Large intestine (tissue), 3 donors: ENCODE measurements around the gene SETBP1. TPM values are rescaled to one million over a fixed set of nuclear protein-coding genes. Genes with fewer than 3 reads are reported as not detected.

Source experiments
- DNase-seq, 2 donors: peaks; one replicate each; pipeline versions ENCODE4 v3.0.0 to v3.0.0-alpha.2; 2013
- H3K27ac ChIP-seq: one replicate; pipeline ENCODE4 v1.5.1; 2013; ENCODE audit warnings: low read length
- H3K27me3 ChIP-seq: 2 replicates; pipeline ENCODE4 v1.6.1; 2013; ENCODE audit warnings: low read length; ENCODE audit not compliant: control insufficient read depth, insufficient read depth
- H3K36me3 ChIP-seq: 2 replicates; pipeline ENCODE4 v1.6.1; 2013; ENCODE audit warnings: low read length; ENCODE audit not compliant: control insufficient read depth, insufficient read depth
- H3K4me1 ChIP-seq: one replicate; pipeline ENCODE4 v1.6.1; 2013; ENCODE audit warnings: low read length; ENCODE audit not compliant: control insufficient read depth, insufficient read depth
- H3K4me3 ChIP-seq: one replicate; pipeline ENCODE4 v1.5.1; 2013; ENCODE audit warnings: low read length
- H3K9me3 ChIP-seq: one replicate; pipeline ENCODE4 v1.6.1; 2013; ENCODE audit warnings: mild to moderate bottlenecking, low read depth, low read length, moderate library complexity; ENCODE audit not compliant: control insufficient read depth
- WGBS: methylation state at CpG from one replicate; pipeline ENCODE4 v1.1.5; 2013; ENCODE audit warnings: low lambda C conversion rate; ENCODE audit not compliant: insufficient coverage; 5-methylcytosine and 5-hydroxymethylcytosine counted together
- polyA plus RNA-seq: library from polyadenylated mRNA; unstranded; fragments of 120-200 nt; gene quantifications from one replicate; pipeline ENCODE4 v1.2.1, GENCODE V29; 2013

The SETBP1 gene
- polyA plus RNA-seq, 1 donor = 6.7 TPM

DNA sequence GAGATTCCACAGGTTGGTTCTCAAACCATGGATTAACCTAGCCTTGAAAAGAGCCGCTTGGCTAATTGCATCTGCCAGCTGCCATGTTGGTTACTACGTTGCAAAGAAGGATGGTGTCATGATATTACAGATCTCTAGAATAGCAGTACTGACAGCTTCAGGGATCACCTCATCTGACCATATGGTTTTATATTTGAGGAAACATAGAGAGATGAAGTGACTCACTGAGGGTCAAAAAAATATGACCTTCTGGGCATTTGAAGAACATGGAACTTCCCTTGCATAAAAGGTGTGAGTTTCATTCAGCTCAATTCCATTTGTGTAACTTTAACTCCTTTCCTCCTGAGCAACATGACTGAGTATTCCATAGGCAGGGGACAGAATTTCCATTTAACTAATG, 242.3 kb downstream of the SETBP1 start:
- Histone ChIP-seq H3K27ac (no peak overlapping the region), H3K4me1 (peaks cover 8% of the 10 kb centered on the region), H3K9me3 (no peaks in the 10 kb centered on the region), H3K36me3 (no peaks in the 10 kb centered on the region), H3K27me3 (no peaks in the 10 kb centered on the region), H3K4me3 (no peak overlapping the region)
- no peak for DNase-seq
- no CpG with 5 or more reads among the region's 2 CpGs for WGBS

DNA sequence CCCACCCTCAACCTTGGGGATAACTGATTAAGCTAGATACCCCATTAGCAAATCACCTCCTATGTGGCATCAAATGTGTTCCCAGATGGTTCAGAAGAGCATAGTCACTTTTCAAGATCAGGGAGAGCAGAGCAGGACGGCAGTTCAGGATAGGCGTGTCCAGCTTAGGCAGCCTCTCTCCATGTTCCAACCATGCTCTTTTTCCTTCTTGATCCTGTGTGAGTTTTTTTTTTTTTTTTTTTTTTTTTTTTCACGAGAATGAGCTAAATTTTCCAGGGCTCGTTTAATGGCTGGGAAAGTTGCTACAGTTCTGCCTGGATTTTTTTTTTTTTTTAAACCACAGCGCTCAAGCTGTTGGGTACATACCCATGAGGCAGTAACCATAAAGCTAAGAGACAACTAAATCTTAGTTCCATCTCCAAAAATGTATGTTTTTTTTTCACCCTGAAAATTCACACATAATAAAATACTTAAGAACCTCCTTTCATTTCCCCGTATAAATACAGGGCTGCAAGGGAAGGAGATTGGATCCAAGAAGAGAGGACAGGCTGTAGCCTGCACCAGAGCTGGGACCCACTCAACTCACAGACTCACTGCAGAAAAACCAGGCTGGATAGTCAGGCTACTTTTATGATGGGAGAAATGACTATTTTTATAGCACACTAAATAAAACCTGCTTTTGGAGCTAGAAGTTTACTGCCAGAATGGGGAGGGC, 244.3 kb downstream of the SETBP1 start:
- Histone ChIP-seq H3K9me3 (no peaks in the 10 kb centered on the region), H3K36me3 (no peaks in the 10 kb centered on the region), H3K4me1 (no peaks in the 10 kb centered on the region), H3K27me3 (no peaks in the 10 kb centered on the region), H3K4me3 (no peak overlapping the region), H3K27ac (no peak overlapping the region)
- DNase-seq = no peak
- 100% methylated on average over 1 of the region's 6 CpGs for WGBS

DNA sequence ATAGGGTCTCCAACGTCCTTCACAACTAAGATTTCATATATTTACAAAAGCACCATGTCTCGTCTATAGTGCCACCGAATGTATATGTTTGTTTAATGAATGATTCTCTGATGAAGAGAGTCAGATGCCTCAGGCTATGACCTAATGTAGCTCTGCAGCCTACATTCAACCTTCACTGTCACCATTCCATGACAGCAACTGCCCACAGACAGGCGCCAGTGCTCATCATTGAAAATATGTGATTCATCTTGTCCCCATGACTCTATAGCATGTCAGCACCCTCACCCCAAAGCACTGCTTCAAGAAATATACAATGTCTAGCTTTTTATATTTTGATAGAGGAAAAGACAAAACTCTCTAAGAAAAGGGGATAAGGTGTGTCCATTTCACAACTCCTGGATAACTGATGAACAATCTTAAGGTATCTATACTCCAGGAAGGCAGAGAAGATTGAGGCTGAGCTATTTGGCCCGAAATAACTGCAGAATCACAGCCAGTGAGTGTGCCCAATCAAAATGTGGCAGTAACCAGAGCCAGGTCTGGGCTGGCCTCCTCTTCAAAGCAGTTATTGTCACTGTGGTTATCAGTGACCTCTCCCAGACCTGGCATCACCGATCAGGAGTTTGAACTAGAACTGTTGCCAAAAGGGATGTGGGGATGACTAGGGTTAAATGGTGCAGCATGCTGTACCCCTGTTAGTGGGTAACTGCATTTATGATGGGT, 246.6 kb downstream of the SETBP1 start:
- DNase-seq = no peak

GRCh38 chr18:44934901-44935300, 254.2 kb downstream of the SETBP1 start:
- no peak overlapping the region for H3K27ac ChIP-seq
- no peak for DNase-seq
- 88% methylated on average over 1 of the region's 2 CpGs for WGBS
- H3K4me3 ChIP-seq = no peak overlapping the region
- peaks cover 16% of the 10 kb centered on the region for H3K4me1 ChIP-seq
- H3K9me3 ChIP-seq = peaks cover 7% of the 10 kb centered on the region
- H3K36me3 ChIP-seq = no peaks in the 10 kb centered on the region
- H3K27me3 ChIP-seq = no peaks in the 10 kb centered on the region

More for the DNA sequence above, 246.6 kb downstream of the SETBP1 start:
- Histone ChIP-seq H3K27me3 (no peaks in the 10 kb centered on the region), H3K36me3 (no peaks in the 10 kb centered on the region), H3K4me1 (no peaks in the 10 kb centered on the region), H3K4me3 (no peak overlapping the region), H3K9me3 (no peaks in the 10 kb centered on the region), H3K27ac (no peak overlapping the region)
- WGBS = 100% methylated on average over 1 of the region's 6 CpGs

GRCh38 chr18:44935455-44935854, 254.8 kb downstream of the SETBP1 start:
- Histone ChIP-seq H3K9me3 (peaks cover 7% of the 10 kb centered on the region), H3K27me3 (no peaks in the 10 kb centered on the region), H3K4me3 (no peak overlapping the region), H3K27ac (no peak overlapping the region), H3K36me3 (no peaks in the 10 kb centered on the region), H3K4me1 (peaks cover 16% of the 10 kb centered on the region)
- no peak for DNase-seq

GRCh38 chr18:44936485-44936884, 255.8 kb downstream of the SETBP1 start:
- no peak for DNase-seq
- no peak overlapping the region for H3K4me3 ChIP-seq
- peaks cover 16% of the 10 kb centered on the region for H3K4me1 ChIP-seq
- no peak overlapping the region for H3K27ac ChIP-seq
- H3K36me3 ChIP-seq = no peaks in the 10 kb centered on the region
- no peaks in the 10 kb centered on the region for H3K27me3 ChIP-seq
- WGBS = 83% methylated on average over 1 of the region's 6 CpGs
- H3K9me3 ChIP-seq = peaks cover 7% of the 10 kb centered on the region

DNA sequence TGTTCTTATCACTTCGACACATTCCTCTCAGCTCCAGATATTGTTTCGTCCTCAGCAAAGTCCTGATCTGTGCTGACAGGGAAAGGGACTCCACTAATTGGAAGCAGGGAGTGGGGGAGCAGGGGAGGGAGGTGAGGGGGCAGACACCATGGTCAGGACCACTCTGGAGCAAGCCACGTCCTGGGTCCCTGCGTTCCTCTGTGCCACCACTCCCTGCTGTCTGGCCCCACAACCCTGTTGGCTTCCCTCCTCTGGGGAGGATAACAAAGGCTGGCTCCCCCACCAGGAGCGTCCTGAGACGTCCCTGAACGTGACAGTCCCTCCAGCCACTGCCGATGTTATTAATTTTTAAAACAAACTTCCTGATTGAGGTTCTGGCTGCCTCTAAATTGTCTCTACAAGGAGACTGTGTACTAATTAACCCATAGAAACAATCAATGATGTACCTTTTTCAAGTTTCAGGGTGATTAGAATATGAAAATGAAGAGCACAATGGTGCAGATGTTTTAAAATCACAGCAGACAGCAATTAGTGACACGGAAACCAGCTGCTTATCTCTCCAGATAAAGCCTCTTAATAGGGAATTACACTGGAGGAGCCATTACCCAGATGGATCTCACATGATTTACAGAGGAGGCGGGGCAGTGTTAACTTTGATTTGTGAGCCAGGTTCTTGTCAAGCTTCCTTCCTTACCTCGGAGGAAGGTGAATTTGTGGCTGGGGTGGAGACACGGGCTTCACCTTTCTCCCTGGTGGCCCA, 257.5 kb downstream of the SETBP1 start:
- H3K4me3 ChIP-seq = peak overlapping the region; percentile 24
- peak overlapping the region; percentile 79 for H3K27ac ChIP-seq
- H3K36me3 ChIP-seq = no peaks in the 10 kb centered on the region
- DNase-seq = peak; percentile 75 to 91
- peaks cover 6% of the 10 kb centered on the region for H3K9me3 ChIP-seq
- WGBS = no CpG with 5 or more reads among the region's 12 CpGs
- H3K27me3 ChIP-seq = no peaks in the 10 kb centered on the region
- peaks cover 16% of the 10 kb centered on the region for H3K4me1 ChIP-seq

DNA sequence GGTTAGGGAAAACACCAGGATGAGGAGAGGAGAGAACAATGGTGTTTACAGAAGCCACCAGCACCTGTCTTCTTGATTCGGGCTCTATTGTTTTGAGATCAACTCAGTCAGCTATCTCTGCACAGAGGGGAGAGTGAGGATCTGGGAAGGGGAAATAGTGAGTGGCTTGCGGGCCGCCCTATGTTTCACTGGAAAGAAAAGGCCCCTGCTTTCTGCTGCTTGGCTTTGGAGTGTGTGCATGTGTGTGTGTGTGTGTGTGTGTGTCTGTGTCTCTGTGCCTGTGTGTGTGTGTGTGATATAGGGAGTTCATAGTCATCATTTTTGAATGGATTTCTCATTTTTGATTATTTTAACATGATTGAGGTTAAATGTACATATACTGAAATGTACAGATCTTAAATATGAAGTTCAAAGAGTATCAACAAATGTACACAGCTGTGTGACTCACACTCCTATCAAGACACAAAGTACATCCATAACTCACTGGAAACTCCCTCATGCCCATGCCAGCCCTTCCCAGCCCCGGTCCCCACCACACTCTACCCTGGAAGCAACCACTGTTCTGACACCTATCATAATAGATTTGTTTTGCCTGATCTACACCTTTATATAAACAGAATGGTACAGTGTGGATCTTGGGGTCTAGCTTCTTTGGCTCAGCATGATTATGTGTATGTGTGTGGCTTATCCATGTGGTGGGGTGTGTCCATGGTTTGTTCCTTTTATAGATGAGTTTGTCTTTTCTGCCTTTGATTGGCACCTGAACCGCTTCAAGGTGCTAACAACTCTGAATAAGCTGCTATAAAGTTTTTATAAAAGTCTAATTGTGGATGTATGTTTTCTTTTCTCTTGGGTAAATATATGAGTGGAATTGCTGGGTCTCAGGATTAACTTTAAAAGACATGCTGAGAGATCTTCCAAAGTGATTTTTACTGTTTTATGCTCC, 258.3 kb downstream of the SETBP1 start:
- DNase-seq = peak; percentile 36 to 75
- H3K4me1 ChIP-seq = peaks cover 16% of the 10 kb centered on the region
- H3K4me3 ChIP-seq = peak overlapping the region; percentile 24
- no peaks in the 10 kb centered on the region for H3K9me3 ChIP-seq
- no peaks in the 10 kb centered on the region for H3K36me3 ChIP-seq
- no peaks in the 10 kb centered on the region for H3K27me3 ChIP-seq
- 60% methylated on average over 1 of the region's 5 CpGs for WGBS
- peak overlapping the region; percentile 79 for H3K27ac ChIP-seq

DNA sequence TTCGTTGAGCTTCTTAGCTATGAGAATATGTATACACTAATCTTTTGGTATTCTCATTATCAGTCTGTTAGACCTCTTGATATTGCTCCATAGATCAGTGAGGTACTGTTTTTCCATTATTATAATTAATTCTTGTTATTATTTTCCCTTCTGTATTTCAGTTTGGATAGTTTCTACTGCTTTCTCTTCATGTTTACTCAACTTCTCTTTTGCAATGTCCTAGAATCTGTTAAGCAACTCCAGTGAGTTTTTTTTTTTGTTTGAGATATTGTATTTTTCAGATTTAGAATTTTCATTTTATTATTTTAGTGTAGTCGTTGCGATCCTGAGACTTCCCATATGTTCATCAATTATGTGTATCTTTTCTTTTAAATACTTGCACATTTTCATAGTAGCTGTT, 260.8 kb downstream of the SETBP1 start:
- peaks cover 16% of the 10 kb centered on the region for H3K4me1 ChIP-seq

DNA sequence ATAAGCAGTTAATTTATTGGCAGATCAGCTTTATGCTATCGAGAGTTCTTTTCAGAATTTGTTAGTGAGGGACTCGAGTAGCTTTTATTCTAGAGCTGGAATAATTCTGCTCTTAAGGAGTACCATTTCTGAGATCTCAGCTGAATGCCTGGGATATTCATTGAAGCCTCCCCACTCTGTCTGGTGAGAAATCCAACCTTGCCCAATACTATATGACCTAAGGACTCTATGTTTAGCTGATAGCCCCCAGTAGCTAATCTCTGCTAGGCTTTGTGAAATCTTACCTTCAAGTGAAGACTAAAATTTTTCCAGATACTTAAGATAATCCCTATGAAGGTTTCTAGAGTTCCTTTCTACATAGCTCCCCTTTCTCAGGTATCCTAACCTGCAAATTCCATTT, 261.4 kb downstream of the SETBP1 start:
- Histone ChIP-seq H3K9me3 (no peaks in the 10 kb centered on the region), H3K4me3 (no peak overlapping the region), H3K36me3 (no peaks in the 10 kb centered on the region), H3K27me3 (no peaks in the 10 kb centered on the region), H3K4me1 (peaks cover 16% of the 10 kb centered on the region), H3K27ac (no peak overlapping the region)
- WGBS = no CpG with 5 or more reads among the region's 2 CpGs
- peak in 1 of 2 donors; percentile 11 for DNase-seq

More for the DNA sequence above, 260.8 kb downstream of the SETBP1 start:
- no peaks in the 10 kb centered on the region for H3K9me3 ChIP-seq
- WGBS = 100% methylated on average over 3 of the region's 3 CpGs
- H3K36me3 ChIP-seq = no peaks in the 10 kb centered on the region
- no peak for DNase-seq
- no peak overlapping the region for H3K27ac ChIP-seq
- no peaks in the 10 kb centered on the region for H3K27me3 ChIP-seq
- no peak overlapping the region for H3K4me3 ChIP-seq
